Measurements from ENCODE around the gene SPRED1. TPM values are rescaled to one million over a fixed set of nuclear protein-coding genes. Genes with fewer than 3 reads are reported as not detected.

Gene SPRED1
- total RNA-seq, 2 experiments from 2014 or later, result 7.5 to 21.1 TPM

GRCh38 chr15:38254051-38254883 is 1.6 kb downstream of the SPRED1 start:
- Histone ChIP-seq H3K4me2 (ENCODE audit: low read length) (peak overlapping the region; percentile 89), H3K9me2 (ENCODE audit: insufficient read depth, low read length) (no peaks in the 10 kb centered on the region), H2AFZ (ENCODE audit: low read length) (no peak overlapping the region), H3K4me1 (ENCODE audit: insufficient read depth, low read length, poor library complexity, severe bottlenecking) (peaks cover 28% of the 10 kb centered on the region), H3K9me3 (ENCODE audit: low read length) (no peaks in the 10 kb centered on the region), H3K36me3 (ENCODE audit: insufficient read depth, low read length) (no peaks in the 10 kb centered on the region), H3K4me3 (ENCODE audit: low read depth, low read length, poor library complexity, severe bottlenecking) (peak overlapping the region; percentile 91), H3K79me2 (ENCODE audit: insufficient read depth, low read depth, low read length) (peaks cover 58% of the 10 kb centered on the region), H3K27ac (ENCODE audit: low read depth, low read length, poor library complexity, severe bottlenecking) (no peak overlapping the region), H4K20me1 (ENCODE audit: insufficient read depth, low read length) (peaks cover 19% of the 10 kb centered on the region)
- ChIA-PET POLR2A (interaction anchor here (0.6 to 2.2 kb wide), 14 partner anchors 12 to 232 kb away, joined by 3 to 18 read pairs (median 4); no protein-coding TSS in a partner anchor), CTCF (ENCODE audit: unreplicated experiment) (no interaction called here)
- intact Hi-C loops (cut with micrococcal nuclease; ENCODE audit: unreplicated experiment), result loop anchor here (1.0 to 5.0 kb wide), 4 partner anchors 17 to 182 kb away; no protein-coding TSS in a partner anchor
- TSS peak; percentile 56 for BruUV-seq (replicated peaks)
- no peak for TF ChIP-seq EZH2phosphoT487 (IDR thresholded peaks at IDR 0.05; ENCODE audit: borderline replicate concordance, low read depth, low read length)
- TF ChIP-seq, protein P1, sequence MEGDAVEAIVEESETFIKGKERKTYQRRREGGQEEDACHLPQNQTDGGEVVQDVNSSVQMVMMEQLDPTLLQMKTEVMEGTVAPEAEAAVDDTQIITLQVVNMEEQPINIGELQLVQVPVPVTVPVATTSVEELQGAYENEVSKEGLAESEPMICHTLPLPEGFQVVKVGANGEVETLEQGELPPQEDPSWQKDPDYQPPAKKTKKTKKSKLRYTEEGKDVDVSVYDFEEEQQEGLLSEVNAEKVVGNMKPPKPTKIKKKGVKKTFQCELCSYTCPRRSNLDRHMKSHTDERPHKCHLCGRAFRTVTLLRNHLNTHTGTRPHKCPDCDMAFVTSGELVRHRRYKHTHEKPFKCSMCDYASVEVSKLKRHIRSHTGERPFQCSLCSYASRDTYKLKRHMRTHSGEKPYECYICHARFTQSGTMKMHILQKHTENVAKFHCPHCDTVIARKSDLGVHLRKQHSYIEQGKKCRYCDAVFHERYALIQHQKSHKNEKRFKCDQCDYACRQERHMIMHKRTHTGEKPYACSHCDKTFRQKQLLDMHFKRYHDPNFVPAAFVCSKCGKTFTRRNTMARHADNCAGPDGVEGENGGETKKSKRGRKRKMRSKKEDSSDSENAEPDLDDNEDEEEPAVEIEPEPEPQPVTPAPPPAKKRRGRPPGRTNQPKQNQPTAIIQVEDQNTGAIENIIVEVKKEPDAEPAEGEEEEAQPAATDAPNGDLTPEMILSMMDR (conservative IDR thresholded peaks at IDR 0.05; ENCODE audit: low read length), result no peak
- peak; percentile 86 for DNase-seq (ENCODE audit: low spot score)

DNA sequence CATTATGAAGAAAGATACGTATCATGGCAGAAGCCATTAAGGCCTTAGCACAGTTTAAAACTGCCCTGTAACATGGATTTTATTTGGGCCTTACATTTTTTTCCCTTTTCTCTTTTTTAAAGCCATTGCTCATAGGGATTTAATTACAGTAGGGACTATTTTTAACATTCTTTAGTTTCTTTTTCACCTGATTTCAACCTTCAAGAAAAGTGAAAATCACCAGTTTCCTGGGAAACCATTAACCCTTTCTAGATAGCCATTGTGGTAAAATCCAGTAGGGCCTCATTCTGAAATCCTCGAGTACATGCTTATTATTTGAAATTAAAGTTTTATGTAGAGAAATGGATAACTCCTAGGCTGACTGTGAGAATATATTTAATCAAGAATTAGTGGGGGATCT is 3.1 kb downstream of the SPRED1 start:
- Histone ChIP-seq H4K20me1 (ENCODE audit: insufficient read depth, low read length) (peaks cover 19% of the 10 kb centered on the region), H3K9me2 (ENCODE audit: insufficient read depth, low read length) (no peaks in the 10 kb centered on the region), H3K9me3 (ENCODE audit: low read length) (no peaks in the 10 kb centered on the region), H3K27ac (ENCODE audit: low read depth, low read length, poor library complexity, severe bottlenecking) (no peak overlapping the region), H3K4me3 (ENCODE audit: low read depth, low read length, poor library complexity, severe bottlenecking) (no peak overlapping the region), H3K4me1 (ENCODE audit: insufficient read depth, low read length, poor library complexity, severe bottlenecking) (peaks cover 25% of the 10 kb centered on the region), H3K79me2 (ENCODE audit: insufficient read depth, low read depth, low read length) (peaks cover 69% of the 10 kb centered on the region), H3K4me2 (ENCODE audit: low read length) (no peak overlapping the region), H2AFZ (ENCODE audit: low read length) (no peak overlapping the region), H3K36me3 (ENCODE audit: insufficient read depth, low read length) (no peaks in the 10 kb centered on the region)
- DNase-seq (ENCODE audit: low spot score), result no peak
- TF ChIP-seq, protein P1 (conservative IDR thresholded peaks at IDR 0.05; ENCODE audit: low read length), result no peak
- no peak for TF ChIP-seq EZH2phosphoT487 (IDR thresholded peaks at IDR 0.05; ENCODE audit: borderline replicate concordance, low read depth, low read length)
- no TSS peak for BruUV-seq (replicated peaks)
- intact Hi-C loops (cut with micrococcal nuclease; ENCODE audit: unreplicated experiment), result loop anchor here (2.0 kb wide), 1 partner anchor 15 kb away; no protein-coding TSS in a partner anchor
- ChIA-PET CTCF (ENCODE audit: unreplicated experiment) (no interaction called here), POLR2A (interaction anchor here (1.2 kb wide), 1 partner anchor 129 kb away, joined by 5 read pairs; no protein-coding TSS in a partner anchor)

GRCh38 chr15:38257676-38258075 is 5.0 kb downstream of the SPRED1 start:
- Histone ChIP-seq H4K20me1 (ENCODE audit: insufficient read depth, low read length) (peaks cover 19% of the 10 kb centered on the region), H3K79me2 (ENCODE audit: insufficient read depth, low read depth, low read length) (peaks cover 86% of the 10 kb centered on the region), H3K27ac (ENCODE audit: low read depth, low read length, poor library complexity, severe bottlenecking) (no peak overlapping the region), H3K4me3 (ENCODE audit: low read depth, low read length, poor library complexity, severe bottlenecking) (no peak overlapping the region), H3K9me2 (ENCODE audit: insufficient read depth, low read length) (no peaks in the 10 kb centered on the region), H3K36me3 (ENCODE audit: insufficient read depth, low read length) (no peaks in the 10 kb centered on the region), H3K4me1 (ENCODE audit: insufficient read depth, low read length, poor library complexity, severe bottlenecking) (peaks cover 20% of the 10 kb centered on the region), H3K9me3 (ENCODE audit: low read length) (no peaks in the 10 kb centered on the region), H2AFZ (ENCODE audit: low read length) (no peak overlapping the region), H3K4me2 (ENCODE audit: low read length) (no peak overlapping the region)
- no peak for DNase-seq (ENCODE audit: low spot score)
- BruUV-seq (replicated peaks), result no TSS peak
- intact Hi-C loops (cut with micrococcal nuclease; ENCODE audit: unreplicated experiment), result no loop called here
- no peak for TF ChIP-seq EZH2phosphoT487 (IDR thresholded peaks at IDR 0.05; ENCODE audit: borderline replicate concordance, low read depth, low read length)
- TF ChIP-seq, protein P1 (conservative IDR thresholded peaks at IDR 0.05; ENCODE audit: low read length), result no peak
- ChIA-PET POLR2A (interaction anchor here (1.1 to 1.2 kb wide), 2 partner anchors 10 to 252 kb away, joined by 3 to 10 read pairs; no protein-coding TSS in a partner anchor), CTCF (ENCODE audit: unreplicated experiment) (no interaction called here)

All from OCI-LY7 (cell line).